GM23248 (cell line): Measurements from ENCODE around the gene SFRP2. TPM values are rescaled to one million over a fixed set of nuclear protein-coding genes. Genes with fewer than 3 reads are reported as not detected.
A peak's percentile ranks its signal among the peaks of the same experiment; 100 is the strongest.

Source experiments
- DNase-seq: peaks from one replicate; pipeline ENCODE4 v3.0.0-alpha.2; 2015
- H2AFZ ChIP-seq: fragments of 200-600 bp; sonication (generic); 2 replicates; pipeline ENCODE4 v1.6.1; 2016; ENCODE audit warnings: antibody characterized with exemption
- H3F3A ChIP-seq: fragments of 200-600 bp; sonication (generic); 2 replicates; pipeline ENCODE4 v1.6.1; 2016; ENCODE audit warnings: mild to moderate bottlenecking, antibody characterized with exemption, mixed run types; ENCODE audit not compliant: insufficient read depth
- H3K27ac ChIP-seq: fragments of 200-600 bp; sonication (generic); 2 replicates; pipeline ENCODE4 v1.5.1; 2016; ENCODE audit warnings: mild to moderate bottlenecking
- H3K27me3 ChIP-seq: fragments of 200-600 bp; sonication (generic); replicated peaks from 2 replicates; pipeline ENCODE4 v1.6.1; 2016; ENCODE audit warnings: mild to moderate bottlenecking; ENCODE audit not compliant: insufficient read depth
- H3K36me3 ChIP-seq: fragments of 200-600 bp; sonication (generic); 2 replicates; pipeline ENCODE4 v1.6.1; 2016; ENCODE audit warnings: low read depth, mild to moderate bottlenecking
- H3K4me1 ChIP-seq: fragments of 200-600 bp; sonication (generic); 2 replicates; pipeline ENCODE4 v1.6.1; 2016; ENCODE audit warnings: mild to moderate bottlenecking; ENCODE audit not compliant: insufficient read depth
- H3K4me2 ChIP-seq: fragments of 200-600 bp; sonication (generic); one replicate; pipeline ENCODE4 v1.6.1; 2016; ENCODE audit warnings: mild to moderate bottlenecking; ENCODE audit not compliant: unreplicated experiment
- H3K4me3 ChIP-seq: fragments of 200-600 bp; sonication (generic); 2 replicates; pipeline ENCODE4 v1.5.1; 2016; ENCODE audit warnings: mild to moderate bottlenecking
- H3K79me2 ChIP-seq: fragments of 200-600 bp; sonication (generic); 2 replicates; pipeline ENCODE4 v1.6.1; 2016; ENCODE audit warnings: mild to moderate bottlenecking; ENCODE audit not compliant: insufficient read depth
- H3K9ac ChIP-seq: fragments of 200-600 bp; sonication (generic); 2 replicates; pipeline ENCODE4 v1.6.1; 2016; ENCODE audit warnings: mild to moderate bottlenecking
- H3K9me2 ChIP-seq: fragments of 200-600 bp; sonication (generic); 2 replicates; pipeline ENCODE4 v1.6.1; 2016; ENCODE audit warnings: mixed run types, mild to moderate bottlenecking, moderate library complexity; ENCODE audit not compliant: insufficient read depth
- H3K9me3 ChIP-seq: fragments of 200-600 bp; sonication (generic); one replicate; pipeline ENCODE4 v1.6.1; 2017; ENCODE audit warnings: low read depth
- H4K20me1 ChIP-seq: fragments of 200-600 bp; sonication (generic); 2 replicates; pipeline ENCODE4 v1.6.0; 2016; ENCODE audit not compliant: insufficient read depth
- EZH2 ChIP-seq: fragments of 200-600 bp; sonication (generic); IDR thresholded peaks from 2 replicates; pipeline ENCODE4 v1.6.1; 2018; ENCODE audit warnings: antibody characterized with exemption, mild to moderate bottlenecking; ENCODE audit not compliant: insufficient read depth, poor library complexity, severe bottlenecking
- EZH2phosphoT487 ChIP-seq: fragments of 200-600 bp; sonication (generic); IDR thresholded peaks from 2 replicates; pipeline ENCODE4 v1.6.1; 2018; ENCODE audit warnings: antibody characterized with exemption, moderate library complexity, mild to moderate bottlenecking, low read depth; ENCODE audit not compliant: insufficient read depth
- WGBS, 2 experiments: methylation state at CpG; one replicate each; pipeline ENCODE4 v1.1.6; 2015 to 2017; ENCODE audit warnings: low lambda C conversion rate in 2 of 2, low coverage in 1 of 2; ENCODE audit errors: missing lambda C conversion rate in 2 of 2; 5-methylcytosine and 5-hydroxymethylcytosine counted together
- in situ Hi-C: fragments of 300-500 bp; cut with MboI; formaldehyde crosslinking; loops from 2 replicates; pipeline ENCODE4 v1.15.0; 2020
- polyA plus RNA-seq: library from polyadenylated mRNA; unstranded; fragments of >200 nt; fragmentation: Nextera tagmentation; extraction: Ambion mirVana; gene quantifications from 2 replicates; pipeline ENCODE4 v1.2.1, GENCODE V29; 2016
- total RNA-seq: library from RNA; depleted of rRNA; stranded (reverse); fragments of >200 nt; shearing (Covaris generic); gene quantifications from 2 replicates; pipeline ENCODE4 v1.2.3, GENCODE V29; 2014

Gene SFRP2
- total and polyA plus RNA-seq, 2 experiments from 2014 or later = 0.65 to 2.4 TPM

DNA sequence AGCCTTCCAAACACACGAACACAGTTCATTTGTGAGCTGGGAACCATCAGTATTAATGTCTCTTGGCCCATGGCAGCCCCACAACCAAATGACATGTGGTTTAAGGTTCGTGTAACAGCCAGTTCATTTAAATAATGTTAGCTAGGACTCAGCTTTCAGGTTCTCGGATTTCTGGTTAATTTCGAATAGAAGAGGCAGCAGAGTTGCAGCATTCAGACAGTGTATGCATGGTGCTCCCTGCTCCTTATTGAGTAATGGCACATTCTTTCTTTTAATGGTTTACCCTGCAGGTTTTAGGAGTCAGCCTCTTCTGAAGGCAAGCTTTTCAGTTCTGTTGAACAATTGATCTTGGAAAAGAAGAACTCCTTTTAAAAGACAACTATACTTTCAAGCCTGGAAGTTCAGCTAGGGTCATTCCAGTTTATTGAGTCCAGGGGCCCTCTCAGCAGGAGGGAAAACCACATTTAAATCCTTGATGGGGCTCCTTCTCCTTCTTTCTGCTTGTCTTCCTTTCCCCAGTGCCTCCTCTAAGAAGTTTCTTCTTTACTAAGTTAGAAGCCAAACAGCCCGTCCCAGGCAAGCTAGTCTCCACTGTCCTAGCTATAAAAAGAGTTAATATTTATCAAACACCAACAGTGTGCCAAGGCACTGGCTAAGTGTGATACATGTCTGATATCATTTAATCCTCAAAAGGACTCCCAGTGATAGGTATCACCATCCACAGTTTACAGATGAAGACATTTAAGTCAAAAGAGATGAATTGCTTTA is 24.1 kb downstream of the SFRP2 start:
- WGBS, 2 experiments = 41 to 49% methylated on average over 5 of the region's 5 CpGs

DNA sequence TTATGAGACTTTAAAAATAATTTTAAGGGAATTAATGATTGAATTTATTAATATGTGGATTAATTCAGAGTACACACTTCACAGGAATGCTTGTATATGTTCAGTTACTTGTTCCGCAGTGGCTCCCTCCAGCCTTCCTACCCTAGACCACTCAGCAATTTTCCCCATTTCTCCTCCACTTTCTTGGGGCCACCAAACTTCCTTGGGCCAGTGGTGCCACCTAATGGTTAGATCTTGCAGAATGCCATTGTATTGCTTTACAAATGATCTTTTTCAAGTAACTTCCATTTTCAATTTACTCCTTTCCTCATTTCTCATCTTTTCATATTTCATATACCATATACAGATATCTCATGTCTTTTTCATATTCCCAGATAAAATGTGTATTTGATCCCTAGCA is 25.5 kb downstream of the SFRP2 start:
- no peak overlapping the region for H3K4me3 ChIP-seq
- DNase-seq = peak; percentile 7
- H3K9ac ChIP-seq = no peak overlapping the region
- no peak overlapping the region for H3K27ac ChIP-seq
- no peaks in the 10 kb centered on the region for H4K20me1 ChIP-seq
- no peaks in the 10 kb centered on the region for H3K9me2 ChIP-seq
- no peaks in the 10 kb centered on the region for H3K79me2 ChIP-seq
- in situ Hi-C loops = loop anchor here (25.0 kb wide), 1 partner anchor 426 kb away; the partner anchor contains the start of gene MND1
- H3K9me3 ChIP-seq = no peaks in the 10 kb centered on the region
- TF ChIP-seq EZH2phosphoT487 (no peak), EZH2 (no peak)
- no peaks in the 10 kb centered on the region for H3K4me1 ChIP-seq
- no peaks in the 10 kb centered on the region for H3F3A ChIP-seq
- H3K4me2 ChIP-seq = no peak overlapping the region
- 85 to 97% methylated on average over 1 of the region's 1 CpG for WGBS, 2 experiments
- H3K27me3 ChIP-seq = peaks cover 39% of the 10 kb centered on the region
- H2AFZ ChIP-seq = no peak overlapping the region
- H3K36me3 ChIP-seq = no peaks in the 10 kb centered on the region

More for the DNA sequence above, 24.1 kb downstream of the SFRP2 start:
- TF ChIP-seq EZH2phosphoT487 (no peak), EZH2 (no peak)
- H3K9me3 ChIP-seq = no peaks in the 10 kb centered on the region
- H2AFZ ChIP-seq = no peak overlapping the region
- H3K4me1 ChIP-seq = no peaks in the 10 kb centered on the region
- H3F3A ChIP-seq = no peaks in the 10 kb centered on the region
- in situ Hi-C loops = loop anchor here (25.0 kb wide), 1 partner anchor 427 kb away; the partner anchor contains the start of gene MND1
- no peak for DNase-seq
- H3K9me2 ChIP-seq = no peaks in the 10 kb centered on the region
- no peaks in the 10 kb centered on the region for H3K79me2 ChIP-seq
- no peak overlapping the region for H3K9ac ChIP-seq
- no peak overlapping the region for H3K4me3 ChIP-seq
- no peaks in the 10 kb centered on the region for H4K20me1 ChIP-seq
- peaks cover 33% of the 10 kb centered on the region for H3K27me3 ChIP-seq
- no peaks in the 10 kb centered on the region for H3K36me3 ChIP-seq
- no peak overlapping the region for H3K27ac ChIP-seq
- no peak overlapping the region for H3K4me2 ChIP-seq

DNA sequence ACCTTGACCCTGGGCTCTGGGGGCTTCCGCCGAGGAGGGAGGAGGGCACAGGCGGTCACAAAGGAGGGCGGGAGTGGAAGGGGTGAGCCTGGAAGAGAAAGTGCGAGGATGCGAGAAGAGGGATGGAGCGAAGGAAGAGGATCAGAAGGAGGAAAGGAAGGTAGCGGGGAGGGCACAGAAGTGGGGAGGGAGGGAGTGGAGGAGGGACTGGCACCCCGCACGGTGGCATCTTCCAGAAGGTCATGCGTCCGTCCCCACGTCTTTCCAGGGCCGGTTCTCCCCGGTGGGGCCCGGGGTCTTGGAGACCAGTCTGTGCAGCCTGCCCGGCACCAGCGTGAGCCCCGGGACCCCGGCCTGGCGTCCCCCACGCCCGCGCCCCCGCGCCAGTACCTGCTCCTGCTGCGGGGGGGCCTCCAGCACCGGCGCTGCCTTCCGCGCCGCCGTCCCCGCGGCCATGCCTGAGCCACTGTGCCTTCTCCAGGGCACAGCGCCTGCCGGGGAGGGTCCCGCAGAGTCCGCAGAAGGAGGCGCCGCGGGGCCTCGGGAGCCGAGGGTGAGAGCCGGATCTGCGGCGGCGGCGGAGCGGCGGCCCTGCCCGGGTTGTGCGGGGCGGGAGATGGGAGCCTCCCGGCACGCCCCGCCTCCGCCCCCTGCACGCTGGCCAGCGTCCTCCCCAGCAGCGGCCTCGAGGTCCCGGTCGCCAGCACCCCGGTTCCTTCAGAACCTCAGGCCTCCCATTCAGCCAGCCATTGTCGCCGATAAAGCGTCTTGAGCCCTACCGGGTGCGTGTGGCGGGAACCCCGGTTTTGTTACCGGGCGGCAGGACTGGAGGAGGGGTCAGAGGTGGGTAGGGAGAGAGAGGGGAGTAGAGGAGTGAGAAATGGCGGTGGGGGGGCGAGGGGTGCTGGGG is 29.2 kb downstream of the SFRP2 start, which contains the start of gene RNF175:
Gene RNF175, minus strand, starts transcription at position 618 of the 910 bp plus-strand sequence. Its CDS starts 162 bp downstream, at position 456.
- no peaks in the 10 kb centered on the region for H3K79me2 ChIP-seq
- no peak within 1 kb of the TSS for H3K9ac ChIP-seq
- no peaks in the 10 kb centered on the region for H3K36me3 ChIP-seq
- H3F3A ChIP-seq = no peaks in the 10 kb centered on the region
- peak within 1 kb of the TSS; percentile 68 for H3K4me3 ChIP-seq
- TF ChIP-seq EZH2 (no peak), EZH2phosphoT487 (no peak)
- H3K9me2 ChIP-seq = no peaks in the 10 kb centered on the region
- DNase-seq = peak; percentile 31
- H4K20me1 ChIP-seq = no peaks in the 10 kb centered on the region
- peaks cover 29% of the 10 kb centered on the region for H3K27me3 ChIP-seq
- 2 to 5% methylated on average over 32 to 53 of the region's 76 CpGs for WGBS, 2 experiments
- no peaks in the 10 kb centered on the region for H3K9me3 ChIP-seq
- H3K4me1 ChIP-seq = no peaks in the 10 kb centered on the region
- peak within 1 kb of the TSS; percentile 81 for H2AFZ ChIP-seq
- H3K4me2 ChIP-seq = peak within 1 kb of the TSS; percentile 76
- in situ Hi-C loops = loop anchor here (25.0 kb wide), 1 partner anchor 422 kb away; the partner anchor contains the start of gene MND1
- no peak within 1 kb of the TSS for H3K27ac ChIP-seq

DNA sequence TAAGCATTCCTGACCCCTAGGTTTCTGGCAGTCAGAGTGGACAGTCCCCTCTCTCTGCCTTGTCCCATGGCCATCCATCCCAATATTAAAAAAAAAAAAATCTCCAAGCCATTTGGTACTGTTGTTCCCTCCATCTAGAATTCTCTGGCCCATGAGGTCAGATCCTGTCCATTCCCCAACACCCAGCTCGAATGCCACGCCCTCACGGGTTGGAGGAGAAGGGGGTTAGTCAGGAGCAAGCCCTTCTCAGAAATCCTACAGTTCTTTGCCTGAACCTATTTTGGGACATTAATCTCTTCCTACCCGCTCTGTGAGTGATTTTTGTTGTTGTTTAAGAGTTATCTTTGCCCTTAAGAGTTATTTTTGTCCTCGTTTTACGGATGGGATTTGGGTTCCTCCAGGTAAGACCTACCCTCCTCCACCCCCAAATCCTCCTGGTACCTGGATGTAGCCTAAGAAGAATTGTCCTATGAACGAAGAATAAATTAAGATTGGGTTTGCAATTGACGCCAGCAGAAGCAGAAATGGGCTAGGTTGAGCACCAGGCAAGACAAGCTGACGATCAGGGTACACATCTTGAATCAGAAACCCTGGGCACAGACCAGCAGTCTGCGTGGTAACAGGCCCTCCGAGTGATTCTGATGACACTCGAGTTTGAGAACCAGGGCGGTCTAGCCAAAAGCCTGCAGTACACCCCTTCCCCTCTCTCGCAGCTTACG is 30.0 kb downstream of the SFRP2 start:
- DNase-seq = peak; percentile 14
- in situ Hi-C loops = loop anchor here (25.0 kb wide), 1 partner anchor 422 kb away; the partner anchor contains the start of gene MND1
- Histone ChIP-seq H3F3A (no peaks in the 10 kb centered on the region), H3K4me2 (peak overlapping the region; percentile 76), H3K36me3 (no peaks in the 10 kb centered on the region), H3K9me2 (no peaks in the 10 kb centered on the region), H3K79me2 (no peaks in the 10 kb centered on the region), H3K4me1 (no peaks in the 10 kb centered on the region), H3K27ac (no peak overlapping the region), H3K9me3 (no peaks in the 10 kb centered on the region), H2AFZ (peak overlapping the region; percentile 81), H3K9ac (no peak overlapping the region), H4K20me1 (no peaks in the 10 kb centered on the region), H3K27me3 (peaks cover 24% of the 10 kb centered on the region), H3K4me3 (peak overlapping the region; percentile 68)
- no peak for TF ChIP-seq EZH2phosphoT487
- TF ChIP-seq EZH2 = no peak
- 37 to 39% methylated on average over 15 of the region's 15 CpGs for WGBS, 2 experiments
